Lower leg skin (tissue), 3 donors: ENCODE measurements around the gene BLOC1S2.

Experiments
- CTCF ChIP-seq, 3 donors: fragments of 450-650 bp; IDR thresholded peaks; one replicate each; pipeline ENCODE4 v1.5.1; 2016; ENCODE audit warnings: antibody characterized with exemption in 3 of 3, mild to moderate bottlenecking in 3 of 3, moderate library complexity in 2 of 3
- POLR2A ChIP-seq, 2 donors: fragments of 450-650 bp; IDR thresholded peaks; one replicate each; pipeline ENCODE4 v1.6.1; 2016 to 2017; ENCODE audit warnings: antibody characterized with exemption in 2 of 2, mild to moderate bottlenecking in 1 of 2, moderate library complexity in 1 of 2

DNA sequence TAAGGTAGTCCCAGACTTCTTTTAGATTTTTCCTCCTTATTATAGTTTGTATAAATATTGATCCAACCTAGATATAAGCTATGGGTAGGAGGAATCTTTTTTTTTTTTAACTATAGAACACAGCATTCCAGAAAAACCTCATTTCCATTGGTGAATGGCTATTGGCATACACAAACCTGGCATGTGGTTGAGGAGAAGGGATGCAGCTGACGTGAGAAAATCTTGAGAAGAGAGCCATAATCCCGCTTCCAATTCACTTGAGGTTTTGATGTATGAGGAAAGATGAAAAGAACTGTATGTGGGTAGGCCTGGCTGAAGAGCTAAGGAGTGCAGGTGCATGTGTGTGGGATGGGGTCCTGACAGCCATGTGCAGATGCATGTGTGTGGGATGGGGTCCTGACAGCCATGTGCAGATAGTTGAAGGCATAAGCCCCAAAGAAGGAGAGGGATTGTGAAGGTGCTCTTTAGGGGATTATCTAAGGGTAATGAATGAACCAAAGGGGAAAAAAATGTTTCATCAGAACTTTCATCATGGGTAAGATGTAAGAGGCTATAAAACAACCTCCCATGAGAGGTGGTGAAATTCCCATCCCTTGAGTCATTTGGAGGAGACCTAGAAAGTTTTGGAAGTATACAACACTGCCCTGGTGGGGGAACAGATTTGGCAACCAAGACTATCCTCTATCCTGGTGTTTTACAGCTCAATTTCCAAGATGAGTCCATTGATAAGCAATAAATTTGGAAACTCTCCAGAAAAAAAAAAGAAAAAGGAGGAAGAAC lies 47.4 kb upstream of the BLOC1S2 start:
- TF ChIP-seq CTCF (IDR thresholded peaks at IDR 0.05), result no peak
- no peak for TF ChIP-seq POLR2A (IDR thresholded peaks at IDR 0.05)
